ENCODE measurements around the gene GUCY1B1.
A peak's percentile ranks its signal among the peaks of the same experiment; 100 is the strongest.

The GUCY1B1 gene

DNA sequence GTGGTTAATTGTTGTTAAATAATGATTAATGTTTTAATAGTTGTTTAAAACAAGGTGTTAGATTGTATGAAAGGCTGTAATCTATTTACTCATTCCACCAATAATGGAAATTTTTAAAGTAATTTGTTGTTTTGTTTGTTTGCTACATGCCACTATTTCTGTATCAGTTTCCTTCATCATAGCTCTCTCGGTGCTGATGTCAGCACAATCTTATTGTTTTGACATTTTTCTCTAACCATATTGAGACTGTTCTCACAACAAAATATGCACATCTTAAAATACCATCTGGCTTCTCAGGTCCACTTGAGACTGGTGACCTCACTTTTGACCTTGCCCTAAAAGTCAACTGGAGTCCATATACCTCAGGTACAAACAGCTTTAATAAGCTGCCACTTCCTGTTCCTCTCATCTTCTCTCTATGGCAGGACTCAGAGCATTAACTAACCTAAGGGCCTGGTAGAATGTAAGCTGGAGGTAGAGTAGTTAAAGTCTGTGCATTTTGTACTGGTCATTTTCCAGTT is 1.0 kb upstream of the GUCY1B1 start:
- TF ChIP-seq, protein P1, sequence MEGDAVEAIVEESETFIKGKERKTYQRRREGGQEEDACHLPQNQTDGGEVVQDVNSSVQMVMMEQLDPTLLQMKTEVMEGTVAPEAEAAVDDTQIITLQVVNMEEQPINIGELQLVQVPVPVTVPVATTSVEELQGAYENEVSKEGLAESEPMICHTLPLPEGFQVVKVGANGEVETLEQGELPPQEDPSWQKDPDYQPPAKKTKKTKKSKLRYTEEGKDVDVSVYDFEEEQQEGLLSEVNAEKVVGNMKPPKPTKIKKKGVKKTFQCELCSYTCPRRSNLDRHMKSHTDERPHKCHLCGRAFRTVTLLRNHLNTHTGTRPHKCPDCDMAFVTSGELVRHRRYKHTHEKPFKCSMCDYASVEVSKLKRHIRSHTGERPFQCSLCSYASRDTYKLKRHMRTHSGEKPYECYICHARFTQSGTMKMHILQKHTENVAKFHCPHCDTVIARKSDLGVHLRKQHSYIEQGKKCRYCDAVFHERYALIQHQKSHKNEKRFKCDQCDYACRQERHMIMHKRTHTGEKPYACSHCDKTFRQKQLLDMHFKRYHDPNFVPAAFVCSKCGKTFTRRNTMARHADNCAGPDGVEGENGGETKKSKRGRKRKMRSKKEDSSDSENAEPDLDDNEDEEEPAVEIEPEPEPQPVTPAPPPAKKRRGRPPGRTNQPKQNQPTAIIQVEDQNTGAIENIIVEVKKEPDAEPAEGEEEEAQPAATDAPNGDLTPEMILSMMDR (IDR thresholded peaks at IDR 0.05; ENCODE audit: insufficient read depth, low read length, missing control alignments) = no peak
- no peak overlapping the region for H3K4me3 ChIP-seq (ENCODE audit: low read depth, low read length)
- ChIA-PET POLR2A (no interaction called here), CTCF (no interaction called here)
- no peak for DNase-seq (ENCODE audit: low read depth, low spot score)

DNA sequence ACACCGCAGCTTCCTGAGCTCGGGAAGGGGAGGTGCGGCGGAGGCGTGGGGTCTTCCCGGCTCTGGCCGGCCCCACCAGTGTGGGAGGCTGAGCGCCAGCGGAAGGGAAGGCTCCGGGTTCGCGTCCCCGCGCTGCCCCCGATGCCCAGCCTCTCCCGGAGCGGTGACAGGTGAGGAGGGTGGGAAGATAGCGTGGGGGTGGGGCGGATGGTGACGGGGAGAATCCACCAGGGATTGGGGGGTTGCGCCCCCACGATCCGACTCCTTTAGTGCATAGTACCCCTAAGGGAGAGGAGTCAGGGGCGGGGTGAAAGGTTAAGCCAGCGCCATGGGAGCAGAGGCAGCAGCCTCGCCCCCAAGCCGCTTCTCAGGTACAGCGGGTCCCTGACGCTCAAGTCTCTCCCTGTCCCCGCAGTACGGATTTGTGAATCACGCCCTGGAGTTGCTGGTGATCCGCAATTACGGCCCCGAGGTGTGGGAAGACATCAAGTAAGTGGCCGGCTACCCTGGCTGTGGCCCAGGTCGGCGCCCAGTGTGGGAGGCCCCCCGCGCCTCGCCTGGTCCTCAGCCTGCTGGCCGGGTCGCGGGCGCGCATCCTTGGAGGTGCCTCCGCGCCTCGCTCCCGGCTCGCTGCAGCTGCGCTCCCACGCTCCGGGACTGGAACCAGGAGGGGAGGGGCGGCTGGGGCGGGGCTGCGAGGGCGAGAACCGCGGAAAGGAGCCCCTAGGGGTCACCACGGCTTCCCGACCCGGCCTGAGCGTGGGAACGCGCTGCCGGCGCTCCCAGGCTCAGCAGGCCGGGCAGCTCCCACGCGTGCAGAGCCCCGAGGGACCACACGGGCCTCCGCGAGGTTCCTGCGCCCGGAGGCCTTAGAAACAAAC is 791 bp downstream of the GUCY1B1 start:
- ChIA-PET CTCF (interaction anchor here (1.0 kb wide), 1 partner anchor 28 kb away, joined by 3 read pairs; no protein-coding TSS in a partner anchor), POLR2A (no interaction called here)
- TF ChIP-seq, protein P1 (IDR thresholded peaks at IDR 0.05; ENCODE audit: insufficient read depth, low read length, missing control alignments) = no peak
- H3K4me3 ChIP-seq (ENCODE audit: low read depth, low read length) = peak overlapping the region; percentile 60
- DNase-seq (ENCODE audit: low read depth, low spot score) = no peak

DNA sequence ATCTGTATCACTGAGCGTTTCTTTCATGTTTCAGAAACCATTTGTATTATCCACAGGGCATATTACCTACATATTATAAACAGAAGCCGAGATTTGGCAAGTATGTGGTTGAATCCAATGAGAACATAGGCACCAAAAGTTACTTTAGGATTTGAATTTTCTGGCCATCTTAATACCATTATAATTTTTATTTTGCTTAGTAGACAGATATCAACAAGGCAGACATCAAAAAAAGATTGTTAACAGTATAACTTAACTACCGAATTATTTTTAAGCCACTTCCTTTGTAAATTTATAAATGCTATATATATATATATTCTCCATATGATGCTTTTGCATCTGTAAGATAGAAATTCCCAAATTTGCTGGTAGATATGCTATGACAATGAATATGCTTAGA is 2.2 kb downstream of the GUCY1B1 start:
- H3K4me3 ChIP-seq (ENCODE audit: low read depth, low read length) = no peak overlapping the region
- TF ChIP-seq, protein P1 (IDR thresholded peaks at IDR 0.05; ENCODE audit: insufficient read depth, low read length, missing control alignments) = no peak
- POLR2A ChIA-PET = no interaction called here
- DNase-seq (ENCODE audit: low read depth, low spot score) = no peak
- CTCF ChIA-PET = interaction anchor here (1.0 kb wide), 1 partner anchor 26 kb away, joined by 3 read pairs; no protein-coding TSS in a partner anchor

DNA sequence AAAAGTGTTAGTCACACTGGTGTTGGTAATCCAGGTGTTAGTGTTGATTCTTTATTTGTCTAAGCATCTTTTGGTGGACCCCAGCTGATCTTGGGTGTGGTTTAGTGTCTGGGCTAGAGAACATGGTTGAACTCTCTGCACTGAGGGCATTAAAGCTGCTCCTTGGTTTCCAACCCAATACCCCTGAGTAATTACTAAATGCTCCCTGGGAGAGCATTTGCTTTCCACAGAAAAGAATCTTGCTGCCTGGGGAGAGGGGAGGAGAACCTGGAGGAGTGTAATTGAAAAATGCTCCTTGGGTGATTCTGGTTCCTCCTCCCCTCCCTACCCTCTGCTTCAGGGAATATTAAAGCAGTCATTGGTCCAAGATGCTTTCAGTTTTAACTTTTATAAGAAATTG is 3.1 kb downstream of the GUCY1B1 start:
- no peak for DNase-seq (ENCODE audit: low read depth, low spot score)
- TF ChIP-seq, protein P1 (IDR thresholded peaks at IDR 0.05; ENCODE audit: insufficient read depth, low read length, missing control alignments) = no peak
- ChIA-PET POLR2A (no interaction called here), CTCF (no interaction called here)
- no peak overlapping the region for H3K4me3 ChIP-seq (ENCODE audit: low read depth, low read length)

DNA sequence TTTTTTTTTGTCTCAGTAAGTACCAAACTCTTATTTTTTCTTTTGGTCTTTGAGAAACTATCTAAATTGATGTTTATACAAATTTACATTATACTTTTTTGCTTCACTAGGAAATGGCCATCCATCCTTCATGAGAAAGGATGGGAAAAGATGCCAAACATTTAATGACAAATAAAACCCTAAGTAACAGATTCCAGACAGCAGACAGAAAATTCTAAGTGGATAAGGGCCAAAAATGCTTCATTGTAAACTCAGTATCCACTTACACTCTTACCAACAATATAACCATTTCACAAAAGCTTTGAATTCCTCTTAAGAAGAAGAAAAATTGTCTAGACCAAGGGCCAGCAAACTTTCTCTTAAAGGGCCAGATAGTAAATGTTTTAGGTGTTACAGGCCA is 3.5 kb downstream of the GUCY1B1 start:
- TF ChIP-seq, protein P1 (IDR thresholded peaks at IDR 0.05; ENCODE audit: insufficient read depth, low read length, missing control alignments) = no peak
- DNase-seq (ENCODE audit: low read depth, low spot score) = no peak
- ChIA-PET POLR2A (no interaction called here), CTCF (no interaction called here)
- no peak overlapping the region for H3K4me3 ChIP-seq (ENCODE audit: low read depth, low read length)

DNA sequence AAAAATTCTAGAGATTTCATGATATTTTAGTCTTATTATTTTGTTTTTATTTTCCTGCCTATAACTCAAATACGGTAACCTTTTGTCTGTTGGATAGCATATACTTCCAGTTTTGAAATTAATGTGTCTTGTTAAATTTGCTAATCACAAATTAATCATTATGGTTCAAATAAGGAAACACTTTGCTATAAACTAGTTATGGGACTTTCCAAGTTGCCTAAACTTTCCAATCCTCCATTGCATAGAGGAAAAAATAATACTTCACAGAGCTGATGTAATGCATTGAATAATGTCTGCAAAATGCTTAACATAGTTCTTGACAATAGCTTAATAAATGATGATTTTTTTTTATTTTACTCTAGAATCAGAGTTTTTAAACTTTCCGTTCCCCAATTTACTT is 4.7 kb downstream of the GUCY1B1 start:
- TF ChIP-seq, protein P1 (IDR thresholded peaks at IDR 0.05; ENCODE audit: insufficient read depth, low read length, missing control alignments) = no peak
- H3K4me3 ChIP-seq (ENCODE audit: low read depth, low read length) = no peak overlapping the region
- ChIA-PET CTCF (no interaction called here), POLR2A (no interaction called here)
- no peak for DNase-seq (ENCODE audit: low read depth, low spot score)
